Activated T-cell treated with anti-CD3 and anti-CD28 coated beads for 48 hours (primary cell): ENCODE data around the gene AHRR.
"Not testable (repeated sequence)": the region's sequence is repeated elsewhere in the genome, so short reads cannot be mapped to it uniquely, and the experiment has no call there.

Source experiments
- DNase-seq: peaks from one replicate; pipeline ENCODE4 v3.0.0-alpha.2; 2020; ENCODE audit warnings: low read depth

AHRR gene

GRCh38 chr5:306011-306805 is 15.3 kb upstream of the AHRR start:
- no peak for DNase-seq

GRCh38 chr5:307306-307705 is 14.2 kb upstream of the AHRR start:
- DNase-seq, result no peak

DNA sequence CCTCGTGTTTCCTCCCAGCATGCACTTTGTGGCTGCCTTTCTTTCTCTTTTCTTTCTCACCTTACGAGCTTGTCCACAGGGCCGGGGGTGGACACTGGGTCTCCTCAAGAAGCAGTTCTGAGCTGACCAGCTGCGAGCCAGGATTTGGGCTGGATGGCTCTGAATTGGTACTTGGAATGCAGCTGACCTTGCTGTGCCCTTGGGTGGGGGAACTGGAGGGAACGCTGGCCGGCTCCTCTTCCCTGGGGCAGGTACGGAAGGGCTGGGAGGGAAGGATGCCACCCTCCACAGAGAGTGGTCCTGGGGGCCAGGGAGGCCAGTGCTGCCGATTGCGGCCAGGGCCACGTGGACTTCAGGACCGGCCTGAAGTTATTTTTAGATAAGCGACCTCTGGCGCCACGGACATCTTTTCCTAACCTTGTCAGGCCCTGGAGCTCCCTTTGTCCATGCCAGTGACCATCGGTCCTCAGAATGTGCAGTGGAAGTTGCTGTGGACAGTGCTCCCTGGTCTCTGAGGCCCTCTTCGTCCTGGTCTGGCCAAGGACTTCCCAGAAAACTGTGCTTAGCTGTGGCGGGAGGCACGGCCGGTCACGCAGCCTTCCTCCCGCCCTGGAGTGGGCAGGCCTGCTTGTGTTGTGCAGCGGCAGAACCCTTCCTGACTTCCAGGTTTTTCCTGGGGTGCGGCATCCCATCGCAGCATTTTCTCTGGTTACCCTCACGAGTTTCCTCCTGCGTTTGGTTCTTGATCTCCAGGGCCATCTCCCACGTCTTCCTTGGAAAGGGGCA is 13.5 kb upstream of the AHRR start:
- DNase-seq, result no peak

DNA sequence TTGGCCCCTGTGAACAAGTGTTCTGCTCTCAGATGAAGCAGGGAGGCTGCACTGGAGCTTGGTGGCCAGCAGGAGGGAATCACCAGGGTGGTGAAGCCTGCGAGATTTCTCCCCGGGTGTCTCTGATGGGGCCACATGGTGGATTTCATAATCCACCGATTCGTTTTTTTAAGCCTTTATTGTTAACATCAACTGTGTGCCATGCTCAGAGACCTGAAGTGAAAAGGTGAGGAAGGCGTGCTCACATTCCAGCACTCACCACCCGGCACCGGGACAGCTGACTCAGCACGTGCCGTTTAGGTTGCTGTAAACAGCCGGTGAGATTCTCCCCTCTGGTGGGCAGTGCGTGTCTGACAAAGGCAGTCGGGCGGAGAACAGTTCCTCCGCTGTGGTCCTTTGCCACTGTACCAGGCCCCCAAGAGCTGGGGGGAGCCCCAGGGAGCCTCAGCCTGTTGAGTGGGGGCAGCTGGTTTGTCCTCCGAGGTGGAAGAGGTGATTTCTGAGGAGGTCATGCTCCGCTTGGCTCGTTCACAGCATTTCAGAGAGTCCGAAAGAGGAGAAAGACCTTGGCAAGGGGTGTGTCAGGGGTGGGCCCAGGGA is 12.7 kb upstream of the AHRR start:
- no peak for DNase-seq

GRCh38 chr5:309831-310230 is 11.7 kb upstream of the AHRR start:
- DNase-seq, result not testable (repeated sequence)

DNA sequence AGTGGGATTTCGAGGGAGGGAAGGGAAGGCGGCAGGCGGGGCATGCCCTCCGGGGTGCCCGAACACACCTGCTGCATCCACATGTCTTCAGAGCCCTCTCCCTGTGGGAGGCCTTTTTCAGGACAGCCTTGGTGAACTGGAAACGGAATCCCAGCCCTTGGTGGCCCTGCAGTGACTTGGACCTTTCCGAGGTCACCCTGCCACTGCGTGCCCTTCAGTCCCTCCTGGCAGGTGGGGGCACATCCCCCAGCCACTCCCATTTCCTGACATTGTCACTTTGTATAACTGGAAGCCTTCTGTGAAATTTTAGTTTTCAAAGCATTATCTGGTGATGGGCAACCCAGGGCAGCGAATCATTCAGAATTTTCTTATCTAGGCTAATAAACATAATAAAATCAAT is 11.0 kb upstream of the AHRR start:
- no peak for DNase-seq

DNA sequence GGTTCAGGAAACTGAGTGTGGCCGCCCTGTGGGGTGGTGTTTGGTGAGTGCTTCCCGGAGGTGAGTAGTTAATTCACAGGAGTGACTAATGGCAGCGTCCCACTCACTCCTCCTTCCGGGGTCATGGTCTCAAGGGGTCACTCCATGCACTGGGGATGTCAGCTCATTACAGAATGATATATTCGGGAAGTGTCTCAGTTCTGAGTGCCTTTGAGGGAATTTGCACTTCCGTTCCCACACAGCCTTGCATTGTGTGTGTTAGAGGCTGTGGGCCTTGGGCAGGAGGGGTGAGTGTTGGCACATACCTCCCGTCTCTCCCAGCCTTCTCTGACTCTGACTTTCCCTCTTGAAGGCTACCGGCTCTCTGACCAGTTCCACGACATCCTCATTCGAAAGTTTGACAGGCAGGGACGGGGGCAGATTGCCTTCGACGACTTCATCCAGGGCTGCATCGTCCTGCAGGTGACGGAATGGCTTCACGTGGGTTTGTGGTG is 10.5 kb upstream of the AHRR start:
- no peak for DNase-seq

DNA sequence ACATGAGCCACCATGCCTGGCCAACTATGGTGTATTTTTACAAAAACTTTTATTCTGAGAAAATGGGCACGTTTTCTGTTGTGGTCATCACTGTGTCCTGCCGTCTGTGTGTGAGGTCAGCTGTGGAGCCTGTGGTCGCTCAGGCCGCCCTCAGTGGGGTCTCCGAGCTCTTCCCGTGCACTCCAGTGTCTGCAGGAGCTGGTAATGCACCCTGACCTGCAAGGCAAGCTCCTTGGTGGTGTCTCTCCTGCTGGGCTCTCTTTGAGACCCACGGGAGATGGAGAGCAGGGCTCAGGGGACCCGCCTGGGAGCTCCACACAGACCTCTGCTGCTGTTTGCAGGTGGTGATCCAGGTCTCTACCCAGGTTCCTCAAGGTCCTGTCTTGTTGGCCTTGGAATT is 9.6 kb upstream of the AHRR start:
- DNase-seq, result no peak

DNA sequence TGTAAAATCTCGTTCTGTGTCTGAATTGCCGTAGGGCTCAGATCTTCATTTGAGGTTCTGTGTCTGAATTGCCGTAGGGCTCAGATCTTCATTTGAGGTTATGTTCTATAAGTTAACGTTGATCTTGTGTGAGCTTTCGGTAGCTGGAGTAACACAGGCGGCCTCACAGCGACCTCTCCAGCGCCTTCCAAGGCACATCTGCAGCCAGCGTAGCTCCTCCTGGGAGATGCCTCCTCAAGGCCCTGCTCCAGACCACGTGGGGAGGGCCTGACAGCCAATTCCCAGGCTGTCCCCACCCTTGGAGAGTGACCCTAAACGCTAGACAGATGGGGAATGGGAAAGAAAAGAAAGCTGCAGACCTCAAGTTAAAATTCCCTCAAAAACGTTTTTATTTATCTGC is 8.7 kb upstream of the AHRR start:
- no peak for DNase-seq

- DNase-seq, result no peak
These were observed 8.2 kb upstream of the AHRR start for GRCh38 chr5:313265-313664.

DNA sequence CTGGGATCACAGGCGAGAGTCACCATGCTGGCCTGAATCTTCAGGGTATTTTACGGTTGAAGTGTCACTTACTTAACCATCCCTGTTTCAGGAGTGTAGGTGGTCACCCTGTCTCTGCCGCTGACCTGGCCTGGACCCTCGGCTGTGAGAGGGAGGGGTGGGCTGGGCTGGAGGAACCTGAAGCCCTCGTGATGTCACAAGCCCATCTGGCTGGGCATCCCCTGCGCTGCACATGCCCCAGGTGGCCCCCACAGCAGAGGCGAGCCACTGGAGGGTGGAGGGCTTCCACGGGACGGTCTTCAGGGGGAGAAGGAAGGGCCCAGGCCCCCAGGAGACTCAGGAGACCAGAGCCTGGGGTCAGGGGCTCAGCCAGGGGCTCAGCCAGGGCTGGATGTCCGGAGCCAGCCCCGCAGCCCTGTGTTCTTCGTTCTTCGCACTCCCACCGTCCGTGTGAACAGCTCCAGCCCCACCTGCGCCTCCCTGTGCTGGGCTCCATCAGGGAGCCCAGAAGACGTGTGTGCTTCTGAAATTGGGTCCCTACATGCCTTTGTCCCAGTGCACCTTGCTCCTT is 7.6 kb upstream of the AHRR start:
- DNase-seq, result no peak

- DNase-seq, result no peak
These were observed 6.6 kb upstream of the AHRR start for GRCh38 chr5:314676-315487.

- no peak for DNase-seq
These were observed 5.9 kb upstream of the AHRR start for GRCh38 chr5:315488-316209.

- no peak for DNase-seq
These were observed 5.1 kb upstream of the AHRR start for GRCh38 chr5:316210-317085.

DNA sequence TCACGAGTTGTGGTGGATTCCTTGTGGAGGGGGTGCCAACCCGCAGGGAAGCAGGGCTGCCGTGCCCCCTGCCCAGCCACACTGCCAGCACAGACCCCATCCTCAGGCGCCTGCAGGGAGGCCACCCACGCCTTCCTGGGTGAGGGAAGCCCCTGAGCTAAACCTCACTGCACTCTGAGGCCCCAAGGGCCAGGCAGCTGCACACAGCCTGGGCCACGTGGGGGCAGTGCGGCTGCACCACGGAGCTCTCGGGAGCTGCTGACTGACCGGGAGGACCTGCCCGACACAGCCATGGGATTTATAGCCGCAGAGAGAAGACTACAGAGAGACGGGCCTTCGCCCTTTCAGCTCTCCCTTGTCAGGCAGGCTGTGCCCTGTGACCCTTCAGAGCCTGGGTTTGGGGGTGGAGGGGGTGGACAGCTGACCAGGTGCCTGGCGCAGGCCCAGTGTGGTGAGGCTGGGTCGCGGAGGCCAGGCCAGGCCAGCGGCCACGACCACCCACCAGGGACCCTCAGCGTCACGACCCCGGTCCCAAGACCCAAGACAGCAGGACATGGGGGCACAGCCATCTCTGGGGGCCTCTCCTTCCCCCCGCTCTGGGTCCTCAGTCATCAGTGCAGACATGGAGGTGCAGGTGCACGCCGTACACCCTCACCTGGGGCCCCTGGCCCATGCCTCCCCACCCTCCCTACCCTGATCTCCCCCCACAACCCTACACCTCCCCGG is 4.3 kb upstream of the AHRR start:
- peak; percentile 64 for DNase-seq

- no peak for DNase-seq
These were observed 3.1 kb upstream of the AHRR start for GRCh38 chr5:318341-318897.

DNA sequence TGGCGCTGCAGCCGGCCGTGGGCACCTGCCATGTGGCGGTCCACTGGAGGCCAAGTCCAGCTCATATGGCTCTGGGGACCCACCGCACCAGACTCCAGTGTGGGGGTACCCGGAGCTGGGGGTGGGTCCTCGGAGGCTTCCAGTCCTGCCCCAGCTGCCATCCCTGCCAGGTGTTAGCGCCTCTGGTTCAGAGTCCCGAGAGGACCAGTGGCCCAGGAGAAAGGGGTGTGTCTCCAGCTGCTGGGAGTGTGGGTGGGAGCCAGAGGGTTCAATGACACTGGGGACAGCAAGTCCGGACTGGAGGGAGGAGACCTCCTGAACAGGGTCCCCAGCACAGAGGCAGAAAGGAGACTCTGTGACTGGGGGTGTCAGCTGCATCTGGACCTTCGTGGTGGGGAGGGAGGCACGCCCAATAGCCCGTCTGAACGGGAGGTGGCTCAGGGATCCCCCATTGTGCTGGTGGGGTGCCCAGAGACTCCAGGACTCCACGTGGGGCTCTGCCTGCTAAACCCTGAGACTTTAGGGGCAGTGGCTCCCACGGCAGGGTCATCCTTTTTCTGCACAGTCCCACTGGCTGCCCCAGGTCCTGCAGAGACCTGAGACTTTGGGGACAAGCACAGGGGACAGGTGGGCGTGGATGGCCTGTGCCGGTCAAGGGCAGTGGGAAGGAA is 2.4 kb upstream of the AHRR start:
- DNase-seq, result no peak

- DNase-seq, result no peak
These were observed 837 bp upstream of the AHRR start for GRCh38 chr5:320524-321229.
